Amygdala (tissue), 56 donors: ENCODE measurements around the gene KBTBD3.
A peak's percentile ranks its signal among the peaks of the same experiment; 100 is the strongest.
"Not testable (repeated sequence)": the region's sequence is repeated elsewhere in the genome, so short reads cannot be mapped to it uniquely, and the experiment has no call there.

ENCODE experiments used
- DNase-seq, 56 donors: peaks; one replicate each; lab custom pipeline; 2025; lab: John Stamatoyannopoulos, UW

Gene KBTBD3

GRCh38 chr11:106014035-106014434 is 63.1 kb downstream of the KBTBD3 start:
- DNase-seq, result no peak

GRCh38 chr11:106012744-106013143 is 64.4 kb downstream of the KBTBD3 start:
- DNase-seq, result peak in 22 of 56 donors; percentile 1 to 71 (median 24)

- no peak for DNase-seq
Observed at GRCh38 chr11:106011481-106011880, 65.7 kb downstream of the KBTBD3 start.

- DNase-seq, result not testable (repeated sequence)
Observed at GRCh38 chr11:106003094-106003493, 74.1 kb downstream of the KBTBD3 start.

- no peak for DNase-seq
Observed at GRCh38 chr11:106001304-106002012, 75.7 kb downstream of the KBTBD3 start.
